CD14-positive monocyte (primary cell): ENCODE measurements around the gene TAF4. TPM values are rescaled to one million over a fixed set of nuclear protein-coding genes. Genes with fewer than 3 reads are reported as not detected.
A peak's percentile ranks its signal among the peaks of the same experiment; 100 is the strongest.
"Not testable (repeated sequence)": the region's sequence is repeated elsewhere in the genome, so short reads cannot be mapped to it uniquely, and the experiment has no call there.

Experiments
- DNase-seq, 3 donors: peaks; one replicate each; pipeline ENCODE4 v3.0.0-alpha.2; 2011 to 2022
- H2AFZ ChIP-seq: 2 replicates; pipeline ENCODE4 v1.6.0; 2012; ENCODE audit warnings: mild to moderate bottlenecking, low read depth, low read length, inconsistent platforms; ENCODE audit not compliant: insufficient read depth, poor library complexity, severe bottlenecking
- H3K27ac ChIP-seq, 2 donors: 1 replicate in 1 of 2; 2 replicates in 1 of 2; pipeline ENCODE4 v1.5.1; 2012 to 2013; ENCODE audit warnings: low read length in 2 of 2, control low read depth in 1 of 2, inconsistent platforms in 1 of 2, low read depth in 1 of 2, mild to moderate bottlenecking in 1 of 2
- H3K27me3 ChIP-seq, 2 donors: one replicate each; pipeline versions ENCODE4 v1.6.0 to v1.6.1; 2011 to 2013; ENCODE audit warnings: low read length in 2 of 2; ENCODE audit not compliant: control insufficient read depth in 2 of 2, insufficient read depth in 2 of 2
- H3K36me3 ChIP-seq, 2 donors: replicated peaks in 1 of 2; 1 replicate in 1 of 2; 2 replicates in 1 of 2; pipeline versions ENCODE4 v1.5.1 to v1.6.1; 2012 to 2013; ENCODE audit warnings: low read length in 2 of 2, control low read depth in 1 of 2, inconsistent platforms in 1 of 2, mild to moderate bottlenecking in 1 of 2; ENCODE audit not compliant: insufficient read depth in 2 of 2, control insufficient read depth in 1 of 2
- H3K4me1 ChIP-seq, 2 donors: 1 replicate in 1 of 2; 2 replicates in 1 of 2; pipeline versions ENCODE4 v1.5.1 to v1.6.1; 2012 to 2013; ENCODE audit warnings: low read length in 2 of 2, control low read depth in 1 of 2, inconsistent platforms in 1 of 2, mild to moderate bottlenecking in 1 of 2, moderate library complexity in 1 of 2; ENCODE audit not compliant: insufficient read depth in 2 of 2, control insufficient read depth in 1 of 2
- H3K4me2 ChIP-seq: replicated peaks from 2 replicates; pipeline ENCODE3; 2012; ENCODE audit warnings: low read length, moderate library complexity, mild to moderate bottlenecking; ENCODE audit not compliant: poor library complexity, severe bottlenecking; ENCODE audit errors: extremely low read depth
- H3K4me3 ChIP-seq, 3 experiments: fragments of 200-600 bp in 1 of 3; sonication (generic) in 1 of 3; replicated peaks in 1 of 3; 1 replicate in 2 of 3; 2 replicates in 1 of 3; pipeline ENCODE4 v1.5.1; 2011 to 2013; ENCODE audit warnings: low read length in 3 of 3, mild to moderate bottlenecking in 3 of 3, control low read depth in 2 of 3, low read depth in 2 of 3, inconsistent platforms in 1 of 3, moderate library complexity in 1 of 3
- H3K79me2 ChIP-seq: 2 replicates; pipeline ENCODE4 v1.6.0; 2012; ENCODE audit warnings: mild to moderate bottlenecking, control low read depth, inconsistent platforms, low read length, moderate library complexity; ENCODE audit not compliant: insufficient read depth
- H3K9ac ChIP-seq: 2 replicates; pipeline ENCODE4 v1.6.0; 2017; ENCODE audit warnings: low read length, mild to moderate bottlenecking; ENCODE audit not compliant: insufficient read depth, poor library complexity, severe bottlenecking
- H3K9me3 ChIP-seq, 2 donors: replicated peaks in 1 of 2; 1 replicate in 1 of 2; 2 replicates in 1 of 2; pipeline versions ENCODE4 v1.5.1 to v1.6.1; 2012 to 2013; ENCODE audit warnings: low read length in 2 of 2, control low read depth in 1 of 2; ENCODE audit not compliant: control insufficient read depth in 1 of 2, insufficient read depth in 1 of 2
- H4K20me1 ChIP-seq: 2 replicates; pipeline ENCODE4 v1.6.0; 2012; ENCODE audit warnings: mild to moderate bottlenecking, low read length, control low read depth, moderate library complexity; ENCODE audit not compliant: insufficient read depth
- H3K27ac Mint-ChIP-seq, 7 donors: one replicate each; pipeline ENCODE4 v1.8.0; 2020; ENCODE audit warnings: mild to moderate bottlenecking in 7 of 7, mixed read lengths in 7 of 7, moderate library complexity in 6 of 7, inconsistent platforms in 2 of 7
- H3K27me3 Mint-ChIP-seq, 3 donors: one replicate each; pipeline ENCODE4 v1.8.0; 2021 to 2022; ENCODE audit warnings: low read depth in 3 of 3, mild to moderate bottlenecking in 3 of 3, mixed read lengths in 3 of 3, moderate library complexity in 3 of 3, inconsistent platforms in 1 of 3
- H3K36me3 Mint-ChIP-seq, 2 donors: one replicate each; pipeline ENCODE4 v1.8.0; 2020; ENCODE audit warnings: mixed read lengths in 2 of 2, inconsistent platforms in 1 of 2, mild to moderate bottlenecking in 1 of 2
- H3K4me1 Mint-ChIP-seq: one replicate; pipeline ENCODE4 v1.8.0; 2020; ENCODE audit warnings: mild to moderate bottlenecking, mixed read lengths
- H3K4me3 Mint-ChIP-seq, 2 donors: one replicate each; pipeline ENCODE4 v1.8.0; 2020; ENCODE audit warnings: mild to moderate bottlenecking in 2 of 2, mixed read lengths in 2 of 2, moderate library complexity in 1 of 2
- H3K9me3 Mint-ChIP-seq, 7 donors: one replicate each; pipeline ENCODE4 v1.8.0; 2020 to 2022; ENCODE audit warnings: mixed read lengths in 7 of 7, mild to moderate bottlenecking in 6 of 7, moderate library complexity in 6 of 7, inconsistent platforms in 2 of 7
- WGBS: methylation state at CpG from one replicate; pipeline ENCODE4 v1.1.5; 2013; ENCODE audit warnings: missing lambda C conversion rate; ENCODE audit not compliant: insufficient coverage; 5-methylcytosine and 5-hydroxymethylcytosine counted together
- intact Hi-C, 2 donors: fragments of 100-400 bp; cut with micrococcal nuclease; formaldehyde crosslinking; loops; one replicate each; pipeline versions ENCODE4 v1.15.0 to v1.15.1; 2023
- polyA plus RNA-seq, 3 donors: library from polyadenylated mRNA; depleted of rRNA in 1 of 3; unstranded in 2 of 3; stranded (reverse) in 1 of 3; fragments of 300-500 nt in 2 of 3; fragments of >200 nt in 1 of 3; fragmentation: Illumina TruSeq in 2 of 3; gene quantifications; 1 replicate in 2 of 3; 2 replicates in 1 of 3; pipeline ENCODE4 v1.2.3, GENCODE V29; 2012 to 2021
- TF ChIP-seq, protein P1 (sequence below): fragments of 200-600 bp; IDR thresholded peaks from one replicate; pipeline ENCODE4 v1.8.0; 2022; ENCODE audit warnings: antibody characterized with exemption, mild to moderate bottlenecking

The TAF4 gene
- polyA plus RNA-seq, 3 donors, result 0.48 to 14.9 (median 0.99) TPM

DNA sequence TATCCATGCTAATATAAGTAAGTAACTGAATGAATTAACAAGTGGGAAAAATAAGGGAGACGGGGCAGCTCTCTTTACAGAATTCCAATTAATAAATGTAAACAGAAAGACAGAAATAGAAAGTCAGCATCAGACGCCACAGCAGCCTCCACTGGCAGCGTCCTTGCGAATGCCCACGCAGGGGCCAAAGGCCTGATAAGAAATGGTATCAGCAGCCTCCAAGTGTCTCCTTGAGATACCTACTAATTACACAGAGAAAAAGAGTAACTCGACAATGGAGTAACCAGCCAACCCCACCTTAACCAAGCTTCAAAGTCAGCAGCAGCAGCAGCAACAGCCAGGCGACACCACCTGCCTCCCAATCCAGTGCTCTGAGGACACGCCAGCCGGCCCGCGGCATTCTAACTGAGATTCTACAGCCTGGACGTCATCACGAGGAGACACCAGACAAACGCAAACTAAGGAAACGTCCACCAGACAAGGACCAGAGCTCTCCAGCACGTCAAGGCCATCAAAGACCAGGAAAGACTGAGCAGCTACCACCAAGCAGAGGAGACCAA lies 78.8 kb downstream of the TAF4 start:
- peaks cover 6 to 18% of the 10 kb centered on the region in 2 donors for H3K9me3 ChIP-seq
- H3K36me3 Mint-ChIP-seq, result peaks cover 64 to 79% of the 10 kb centered on the region in 2 donors
- DNase-seq, result no peak
- no peaks in the 10 kb centered on the region for H3K79me2 ChIP-seq
- no peaks in the 10 kb centered on the region for H3K27me3 ChIP-seq
- peaks cover 42 to 60% of the 10 kb centered on the region in 2 donors for H3K36me3 ChIP-seq
- intact Hi-C loops, result no loop called here
- H3K4me1 Mint-ChIP-seq, result peaks cover 7% of the 10 kb centered on the region
- H3K27me3 Mint-ChIP-seq, result peaks cover 0 to 2% (median 1%) of the 10 kb centered on the region in 3 donors
- H3K9ac ChIP-seq, result no peak overlapping the region
- H3K4me3 ChIP-seq, result no peak overlapping the region
- H3K4me3 Mint-ChIP-seq, result no peak overlapping the region
- no peak overlapping the region for H2AFZ ChIP-seq
- H3K27ac Mint-ChIP-seq, result peak overlapping the region in 2 of 7 donors; percentile 1 to 51
- TF ChIP-seq, protein P1, sequence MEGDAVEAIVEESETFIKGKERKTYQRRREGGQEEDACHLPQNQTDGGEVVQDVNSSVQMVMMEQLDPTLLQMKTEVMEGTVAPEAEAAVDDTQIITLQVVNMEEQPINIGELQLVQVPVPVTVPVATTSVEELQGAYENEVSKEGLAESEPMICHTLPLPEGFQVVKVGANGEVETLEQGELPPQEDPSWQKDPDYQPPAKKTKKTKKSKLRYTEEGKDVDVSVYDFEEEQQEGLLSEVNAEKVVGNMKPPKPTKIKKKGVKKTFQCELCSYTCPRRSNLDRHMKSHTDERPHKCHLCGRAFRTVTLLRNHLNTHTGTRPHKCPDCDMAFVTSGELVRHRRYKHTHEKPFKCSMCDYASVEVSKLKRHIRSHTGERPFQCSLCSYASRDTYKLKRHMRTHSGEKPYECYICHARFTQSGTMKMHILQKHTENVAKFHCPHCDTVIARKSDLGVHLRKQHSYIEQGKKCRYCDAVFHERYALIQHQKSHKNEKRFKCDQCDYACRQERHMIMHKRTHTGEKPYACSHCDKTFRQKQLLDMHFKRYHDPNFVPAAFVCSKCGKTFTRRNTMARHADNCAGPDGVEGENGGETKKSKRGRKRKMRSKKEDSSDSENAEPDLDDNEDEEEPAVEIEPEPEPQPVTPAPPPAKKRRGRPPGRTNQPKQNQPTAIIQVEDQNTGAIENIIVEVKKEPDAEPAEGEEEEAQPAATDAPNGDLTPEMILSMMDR, result no peak
- H4K20me1 ChIP-seq, result no peaks in the 10 kb centered on the region
- WGBS, result 98% methylated on average over 15 of the region's 16 CpGs
- no peak overlapping the region for H3K27ac ChIP-seq
- H3K4me2 ChIP-seq, result no peak overlapping the region
- peaks cover 5 to 7% of the 10 kb centered on the region in 2 donors for H3K4me1 ChIP-seq
- peaks cover 13 to 26% (median 18%) of the 10 kb centered on the region in 7 donors for H3K9me3 Mint-ChIP-seq

DNA sequence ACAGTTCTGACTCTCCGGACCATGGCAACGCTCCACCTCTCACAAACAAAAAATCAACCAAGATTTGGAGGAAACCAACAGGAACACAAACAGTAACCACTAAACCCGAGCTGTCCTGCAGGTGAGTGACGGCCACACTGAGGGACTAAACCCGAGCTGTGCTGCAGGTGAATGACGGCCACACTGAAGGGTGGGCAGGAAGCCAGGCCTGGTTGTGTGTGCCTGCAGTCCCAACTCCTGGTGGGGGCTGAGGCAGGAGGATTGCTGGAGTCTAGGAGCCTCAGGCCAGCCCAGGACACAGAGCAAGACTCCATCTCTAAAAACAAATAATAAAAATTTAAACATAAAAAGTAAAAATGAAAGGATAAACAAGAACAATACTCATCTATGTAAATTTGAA lies 80.6 kb downstream of the TAF4 start:
- H3K9ac ChIP-seq, result no peak overlapping the region
- peaks cover 0 to 2% (median 1%) of the 10 kb centered on the region in 3 donors for H3K27me3 Mint-ChIP-seq
- WGBS, result 100% methylated on average over 5 of the region's 6 CpGs
- H4K20me1 ChIP-seq, result peaks cover 7% of the 10 kb centered on the region
- no peak overlapping the region for H3K4me3 ChIP-seq
- H3K4me1 Mint-ChIP-seq, result peaks cover 15% of the 10 kb centered on the region
- H3K4me2 ChIP-seq, result no peak overlapping the region
- peaks cover 54 to 75% of the 10 kb centered on the region in 2 donors for H3K36me3 Mint-ChIP-seq
- no peak overlapping the region for H2AFZ ChIP-seq
- no peak for DNase-seq
- H3K4me1 ChIP-seq, result peaks cover 5 to 12% of the 10 kb centered on the region in 2 donors
- H3K27ac Mint-ChIP-seq, result no peak overlapping the region
- TF ChIP-seq, protein P1, result no peak
- no peak overlapping the region for H3K27ac ChIP-seq
- H3K79me2 ChIP-seq, result no peaks in the 10 kb centered on the region
- intact Hi-C loops, result no loop called here
- peaks cover 32 to 52% of the 10 kb centered on the region in 2 donors for H3K36me3 ChIP-seq
- H3K9me3 Mint-ChIP-seq, result peaks cover 2 to 13% (median 7%) of the 10 kb centered on the region in 7 donors
- no peaks in the 10 kb centered on the region for H3K27me3 ChIP-seq
- H3K9me3 ChIP-seq, result peaks cover 0 to 16% of the 10 kb centered on the region in 2 donors
- H3K4me3 Mint-ChIP-seq, result no peak overlapping the region

DNA sequence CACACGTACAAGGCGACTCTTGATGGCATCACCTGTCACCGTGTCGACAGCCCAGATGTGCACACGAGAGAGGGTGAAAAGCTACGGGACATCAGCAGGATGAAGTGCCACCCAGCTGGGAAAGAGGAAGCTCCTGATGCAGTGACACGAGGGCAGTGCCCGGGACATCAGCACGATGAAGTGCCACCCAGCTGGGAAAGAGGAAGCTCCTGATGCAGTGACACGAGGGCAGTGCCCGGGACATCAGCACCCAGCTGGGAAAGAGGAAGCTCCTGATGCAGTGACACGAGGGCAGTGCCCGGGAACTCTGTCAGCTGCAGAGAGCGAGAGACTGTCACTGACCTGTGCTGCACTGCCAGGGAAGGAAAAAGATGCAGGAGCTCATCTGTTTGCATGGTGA lies 81.2 kb downstream of the TAF4 start:
- H3K27ac Mint-ChIP-seq, result peak overlapping the region; percentile 75 to 93 (median 82)
- H3K36me3 Mint-ChIP-seq, result peaks cover 48 to 74% of the 10 kb centered on the region in 2 donors
- peaks cover 2 to 11% (median 8%) of the 10 kb centered on the region in 7 donors for H3K9me3 Mint-ChIP-seq

More for the DNA sequence above, 81.2 kb downstream of the TAF4 start:
- H4K20me1 ChIP-seq, intact Hi-C loops, H3K4me3 ChIP-seq, H3K4me3 Mint-ChIP-seq, H3K27me3 ChIP-seq, H3K79me2 ChIP-seq, H3K4me2 ChIP-seq, H2AFZ ChIP-seq, H3K9ac ChIP-seq, H3K27me3 Mint-ChIP-seq: not testable (repeated sequence)
- H3K4me1 Mint-ChIP-seq, result peaks cover 15% of the 10 kb centered on the region
- DNase-seq, result peak; percentile 30 to 71 (median 52)
- peaks cover 30 to 52% of the 10 kb centered on the region in 2 donors for H3K36me3 ChIP-seq
- H3K4me1 ChIP-seq, result peaks cover 5 to 12% of the 10 kb centered on the region in 2 donors
- H3K9me3 ChIP-seq, result peaks cover 0 to 23% of the 10 kb centered on the region in 2 donors
- 34% methylated on average over 14 of the region's 14 CpGs for WGBS
- peak overlapping the region; percentile 33 to 69 for H3K27ac ChIP-seq
